PFSK-1 (cell line): ENCODE results near the gene ELN.

ENCODE experiments used
- FOXP2 ChIP-seq: optimal IDR thresholded peaks from 2 replicates; pipeline ENCODE3; 2011; ENCODE audit warnings: borderline replicate concordance, control low read depth, inconsistent platforms; ENCODE audit not compliant: insufficient read depth; ENCODE audit errors: extremely low read length, extremely low read depth
- POLR2AphosphoS5 ChIP-seq: IDR thresholded peaks from 2 replicates; pipeline ENCODE4 v1.6.1; 2012; ENCODE audit warnings: low read depth, mild to moderate bottlenecking, control low read depth, low read length, moderate library complexity
- SIN3A ChIP-seq: IDR thresholded peaks from 2 replicates; pipeline ENCODE4 v1.6.1; 2012; ENCODE audit warnings: mild to moderate bottlenecking, low read length, moderate library complexity, borderline replicate concordance; ENCODE audit not compliant: insufficient read depth
- TAF1 ChIP-seq: IDR thresholded peaks from 2 replicates; pipeline ENCODE4 v1.6.1; 2012; ENCODE audit warnings: low read length, control low read depth, borderline replicate concordance; ENCODE audit not compliant: insufficient read depth
- TF ChIP-seq, protein P1 (sequence below), 2 experiments: IDR thresholded peaks; 2 replicates each; pipeline versions ENCODE4 v1.6.1 to v1.8.0; 2011 to 2012; ENCODE audit warnings: low read depth in 2 of 2, low read length in 2 of 2, control low read depth in 1 of 2, inconsistent platforms in 1 of 2, mild to moderate bottlenecking in 1 of 2, moderate library complexity in 1 of 2; ENCODE audit not compliant: insufficient read depth in 1 of 2

Gene ELN

DNA sequence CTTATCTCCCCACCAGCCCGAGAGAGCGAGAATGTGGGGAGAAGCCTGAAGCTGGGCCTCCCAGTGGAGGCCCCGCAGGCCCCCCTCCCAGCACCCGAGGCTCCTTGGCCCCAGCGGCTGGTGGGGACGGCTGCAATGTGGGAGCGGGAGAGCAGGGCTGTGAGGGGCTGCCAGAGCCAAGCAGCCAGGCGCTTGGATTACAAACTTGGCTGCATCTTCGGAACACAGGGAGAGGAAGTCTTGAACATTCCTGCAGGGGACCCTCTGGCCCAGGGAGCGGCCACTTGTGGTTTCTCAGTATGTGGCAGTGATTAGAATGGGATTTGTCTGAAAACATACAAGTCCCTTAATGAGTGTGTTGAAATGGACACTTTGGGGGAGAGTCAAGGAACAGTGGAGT lies 23.2 kb downstream of the ELN start:
- no peak for TF ChIP-seq TAF1
- no peak for TF ChIP-seq FOXP2
- no peak for TF ChIP-seq POLR2AphosphoS5

DNA sequence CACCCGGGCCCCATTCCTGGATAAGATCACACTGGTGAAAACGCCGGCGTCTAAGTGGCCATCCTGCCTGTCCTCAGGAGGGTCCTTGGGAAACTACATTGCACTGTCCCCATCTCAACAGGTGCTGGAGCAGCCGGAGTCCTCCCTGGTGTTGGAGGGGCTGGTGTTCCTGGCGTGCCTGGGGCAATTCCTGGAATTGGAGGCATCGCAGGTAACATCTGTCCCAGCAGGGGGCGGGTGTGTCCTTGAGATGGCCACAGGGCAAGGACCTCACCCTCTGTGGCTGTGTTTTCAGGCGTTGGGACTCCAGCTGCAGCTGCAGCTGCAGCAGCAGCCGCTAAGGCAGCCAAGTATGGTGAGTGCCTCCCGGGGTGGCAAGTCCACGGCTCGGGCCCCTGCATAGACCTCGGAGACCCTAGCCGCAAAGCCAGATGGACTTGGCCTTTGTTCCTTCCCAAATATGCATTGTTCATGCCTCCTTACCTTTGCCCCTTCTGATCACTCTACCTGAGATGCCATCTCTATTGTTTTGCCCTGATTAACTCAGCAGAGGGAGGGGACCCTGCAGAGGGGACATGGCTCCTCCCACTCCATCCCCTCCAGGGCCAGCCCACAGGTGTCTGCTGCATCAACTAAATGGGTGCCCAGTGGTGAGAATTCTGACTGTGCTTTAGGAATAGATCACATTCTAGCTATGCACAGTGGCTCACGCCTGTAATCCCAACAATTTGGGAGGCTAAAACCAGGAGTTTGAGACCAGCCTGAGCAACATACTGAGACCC lies 23.8 kb downstream of the ELN start:
- peak; percentile 7 for TF ChIP-seq FOXP2
- TF ChIP-seq, protein P1, sequence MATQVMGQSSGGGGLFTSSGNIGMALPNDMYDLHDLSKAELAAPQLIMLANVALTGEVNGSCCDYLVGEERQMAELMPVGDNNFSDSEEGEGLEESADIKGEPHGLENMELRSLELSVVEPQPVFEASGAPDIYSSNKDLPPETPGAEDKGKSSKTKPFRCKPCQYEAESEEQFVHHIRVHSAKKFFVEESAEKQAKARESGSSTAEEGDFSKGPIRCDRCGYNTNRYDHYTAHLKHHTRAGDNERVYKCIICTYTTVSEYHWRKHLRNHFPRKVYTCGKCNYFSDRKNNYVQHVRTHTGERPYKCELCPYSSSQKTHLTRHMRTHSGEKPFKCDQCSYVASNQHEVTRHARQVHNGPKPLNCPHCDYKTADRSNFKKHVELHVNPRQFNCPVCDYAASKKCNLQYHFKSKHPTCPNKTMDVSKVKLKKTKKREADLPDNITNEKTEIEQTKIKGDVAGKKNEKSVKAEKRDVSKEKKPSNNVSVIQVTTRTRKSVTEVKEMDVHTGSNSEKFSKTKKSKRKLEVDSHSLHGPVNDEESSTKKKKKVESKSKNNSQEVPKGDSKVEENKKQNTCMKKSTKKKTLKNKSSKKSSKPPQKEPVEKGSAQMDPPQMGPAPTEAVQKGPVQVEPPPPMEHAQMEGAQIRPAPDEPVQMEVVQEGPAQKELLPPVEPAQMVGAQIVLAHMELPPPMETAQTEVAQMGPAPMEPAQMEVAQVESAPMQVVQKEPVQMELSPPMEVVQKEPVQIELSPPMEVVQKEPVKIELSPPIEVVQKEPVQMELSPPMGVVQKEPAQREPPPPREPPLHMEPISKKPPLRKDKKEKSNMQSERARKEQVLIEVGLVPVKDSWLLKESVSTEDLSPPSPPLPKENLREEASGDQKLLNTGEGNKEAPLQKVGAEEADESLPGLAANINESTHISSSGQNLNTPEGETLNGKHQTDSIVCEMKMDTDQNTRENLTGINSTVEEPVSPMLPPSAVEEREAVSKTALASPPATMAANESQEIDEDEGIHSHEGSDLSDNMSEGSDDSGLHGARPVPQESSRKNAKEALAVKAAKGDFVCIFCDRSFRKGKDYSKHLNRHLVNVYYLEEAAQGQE (IDR thresholded peaks at IDR 0.05; ENCODE audit: insufficient read depth in 1 of 2, low read depth in 2 of 2, low read length in 2 of 2): no peak

DNA sequence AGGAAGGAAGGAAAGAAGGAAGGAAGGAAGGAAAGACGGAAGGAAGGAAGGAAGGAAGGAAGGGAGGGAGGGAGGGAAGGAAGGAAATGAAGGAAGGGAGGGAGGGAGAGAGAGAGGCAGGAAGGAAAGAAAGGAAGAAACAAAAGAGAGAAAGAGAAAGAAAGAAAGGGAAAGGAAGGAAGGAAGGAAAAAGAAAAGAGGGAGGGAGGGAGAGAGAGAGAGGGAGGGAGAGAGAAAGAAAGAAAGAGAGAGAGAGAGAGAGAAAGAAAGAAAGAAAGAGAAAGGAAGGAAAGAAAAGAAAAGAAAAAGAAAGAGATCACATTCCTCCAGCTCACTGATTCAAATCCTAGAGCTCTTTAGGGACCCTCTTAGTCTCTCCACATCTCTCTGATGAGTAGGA lies 24.7 kb downstream of the ELN start:
- TF ChIP-seq TAF1 (no peak), POLR2AphosphoS5 (no peak), SIN3A (no peak), FOXP2 (no peak)
- TF ChIP-seq, protein P1 (IDR thresholded peaks at IDR 0.05; ENCODE audit: insufficient read depth in 1 of 2, low read depth in 2 of 2, low read length in 2 of 2): no peak

DNA sequence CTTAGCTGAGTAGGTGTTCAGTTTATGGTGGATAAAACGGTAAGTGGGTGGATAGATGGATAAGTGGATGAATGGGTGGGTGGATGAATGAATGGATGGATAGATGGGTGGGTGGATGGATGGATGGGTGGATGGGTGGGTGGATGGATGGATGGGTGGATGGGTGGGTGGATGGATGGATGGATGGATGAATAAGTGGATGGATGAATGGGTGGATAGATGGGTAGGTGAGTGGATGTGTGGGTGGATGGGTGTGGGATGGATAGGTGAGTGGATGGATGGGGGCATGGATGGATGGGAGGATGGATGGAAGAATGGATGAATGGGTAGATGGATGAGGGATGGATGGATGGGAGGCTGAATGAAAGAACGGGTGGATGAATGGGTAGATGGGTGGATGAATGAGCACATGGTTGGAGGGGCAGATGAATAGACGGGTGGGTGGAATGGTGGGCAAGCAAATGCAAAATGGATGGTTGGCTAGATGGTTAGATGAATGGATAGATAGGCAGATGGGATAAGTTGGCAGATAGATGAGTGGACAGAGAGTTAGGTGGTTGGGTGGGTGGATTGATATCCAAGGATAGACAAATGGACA lies 25.7 kb downstream of the ELN start:
- TF ChIP-seq POLR2AphosphoS5: no peak
- TF ChIP-seq, protein P1 (IDR thresholded peaks at IDR 0.05; ENCODE audit: insufficient read depth in 1 of 2, low read depth in 2 of 2, low read length in 2 of 2): no peak
- no peak for TF ChIP-seq FOXP2
- TF ChIP-seq SIN3A: no peak
- no peak for TF ChIP-seq TAF1

DNA sequence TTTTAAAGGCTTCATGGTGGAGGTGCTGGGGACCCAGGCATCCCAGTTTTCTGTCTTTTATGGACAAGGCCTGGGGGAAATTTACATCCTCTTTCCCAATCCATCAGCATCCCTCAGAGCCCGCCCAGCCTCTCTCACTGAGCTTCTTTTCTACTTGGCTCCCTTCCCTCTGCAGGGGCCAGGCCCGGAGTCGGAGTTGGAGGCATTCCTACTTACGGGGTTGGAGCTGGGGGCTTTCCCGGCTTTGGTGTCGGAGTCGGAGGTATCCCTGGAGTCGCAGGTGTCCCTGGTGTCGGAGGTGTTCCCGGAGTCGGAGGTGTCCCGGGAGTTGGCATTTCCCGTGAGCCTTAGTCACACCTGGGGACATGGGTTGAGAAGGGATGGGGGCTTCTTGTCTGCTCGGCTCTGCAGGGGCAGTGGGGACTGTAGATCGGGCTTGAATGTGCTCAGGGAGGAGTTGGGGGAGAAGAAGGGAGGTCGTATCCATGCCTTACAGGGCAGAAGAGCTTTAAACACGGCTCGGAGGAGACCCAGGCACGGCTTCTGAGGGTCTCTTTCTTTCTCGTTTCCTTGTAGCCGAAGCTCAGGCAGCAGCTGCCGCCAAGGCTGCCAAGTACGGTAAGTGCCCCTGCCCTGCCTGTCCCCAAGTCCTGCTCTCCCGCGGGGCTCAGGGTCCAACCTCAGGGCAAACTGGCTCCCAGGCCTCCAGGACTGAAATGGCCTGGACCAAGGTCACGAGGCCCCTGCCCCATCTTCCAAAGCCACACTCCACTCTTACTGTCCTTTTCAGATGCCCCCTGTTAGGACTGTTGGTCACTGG lies 28.3 kb downstream of the ELN start:
- no peak for TF ChIP-seq FOXP2
- TF ChIP-seq, protein P1 (IDR thresholded peaks at IDR 0.05; ENCODE audit: insufficient read depth in 1 of 2, low read depth in 2 of 2, low read length in 2 of 2): no peak
- no peak for TF ChIP-seq SIN3A
- TF ChIP-seq POLR2AphosphoS5: no peak
- TF ChIP-seq TAF1: no peak
